ENCODE results near the gene DNTT.

DNTT gene

DNA sequence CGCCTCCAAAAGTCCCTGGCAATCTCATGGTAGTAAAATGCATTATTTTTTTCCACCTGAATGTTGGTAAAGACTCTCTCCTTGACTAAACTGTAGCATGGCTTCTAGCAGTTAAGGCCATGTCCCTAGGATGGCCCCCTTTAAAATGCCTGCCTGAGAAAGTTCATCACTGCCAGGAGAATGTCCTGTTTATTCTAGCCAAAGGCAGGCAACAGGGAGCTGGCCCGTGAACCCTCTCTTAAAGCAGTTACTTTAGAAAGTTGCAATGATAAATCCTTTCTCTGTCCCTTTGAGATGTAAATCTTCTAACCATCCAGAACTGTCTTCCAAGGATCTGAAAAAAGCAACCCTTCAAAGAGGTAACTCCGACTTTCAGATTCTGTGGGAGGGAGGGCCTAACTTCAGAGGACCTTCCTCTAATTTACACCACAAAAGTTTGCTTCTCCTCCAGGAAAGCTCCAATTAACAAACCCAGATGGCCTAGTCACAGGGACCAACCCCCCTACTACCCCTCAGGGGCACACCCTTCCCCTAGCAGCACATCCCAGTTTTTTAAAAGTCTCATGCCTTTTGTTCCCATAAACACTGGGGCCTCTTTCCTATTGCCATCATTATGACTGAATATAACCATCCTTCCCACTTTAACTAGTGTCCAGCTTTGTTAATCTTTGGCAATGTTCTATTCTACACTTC lies 5.5 kb downstream of the DNTT start:
- no peak for DNase-seq (ENCODE audit: low read depth)

DNA sequence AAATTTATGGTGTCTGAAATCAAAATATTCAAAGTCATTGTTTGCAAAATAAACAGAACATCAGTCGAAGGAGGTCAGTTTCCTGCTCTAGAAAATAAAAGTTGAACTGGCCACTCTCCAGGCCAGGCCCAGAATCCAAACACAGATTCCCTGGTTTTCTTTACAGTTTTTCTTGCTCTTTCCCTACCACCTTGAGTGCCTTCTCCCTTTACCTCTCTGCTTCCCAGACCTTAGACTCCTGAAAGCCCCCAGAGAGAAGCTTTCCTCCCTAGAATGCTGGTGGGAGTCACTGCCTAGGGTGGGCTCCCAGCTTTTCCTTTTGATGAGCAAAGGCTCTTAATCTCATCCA lies 6.1 kb downstream of the DNTT start:
- no peak for DNase-seq (ENCODE audit: low read depth)

DNA sequence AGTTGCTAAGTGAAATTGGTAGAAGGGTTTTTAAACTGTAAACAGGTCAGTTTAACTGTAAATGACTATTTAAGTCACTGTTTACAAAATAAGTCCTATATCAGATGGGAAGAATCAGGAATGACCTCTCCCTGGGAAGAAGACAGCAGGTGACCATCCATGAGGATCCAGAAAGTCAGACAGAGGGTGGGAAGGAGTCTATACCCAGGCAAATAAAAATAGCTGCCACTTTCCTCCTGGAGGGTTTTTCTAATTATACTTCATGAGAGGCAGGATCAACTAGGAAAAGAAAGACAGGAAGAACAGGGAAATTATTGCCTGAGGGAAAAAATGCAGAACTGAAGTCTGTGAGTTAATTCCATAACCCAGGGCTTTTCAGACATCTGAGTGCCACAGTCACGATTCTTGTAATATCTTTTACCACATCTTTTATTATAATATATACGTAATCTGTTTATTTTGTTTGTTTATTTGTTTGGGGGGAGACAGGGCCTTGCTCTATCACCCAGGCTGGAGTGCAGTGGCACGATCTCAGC lies 7.0 kb downstream of the DNTT start:
- no peak for DNase-seq (ENCODE audit: low read depth)

DNA sequence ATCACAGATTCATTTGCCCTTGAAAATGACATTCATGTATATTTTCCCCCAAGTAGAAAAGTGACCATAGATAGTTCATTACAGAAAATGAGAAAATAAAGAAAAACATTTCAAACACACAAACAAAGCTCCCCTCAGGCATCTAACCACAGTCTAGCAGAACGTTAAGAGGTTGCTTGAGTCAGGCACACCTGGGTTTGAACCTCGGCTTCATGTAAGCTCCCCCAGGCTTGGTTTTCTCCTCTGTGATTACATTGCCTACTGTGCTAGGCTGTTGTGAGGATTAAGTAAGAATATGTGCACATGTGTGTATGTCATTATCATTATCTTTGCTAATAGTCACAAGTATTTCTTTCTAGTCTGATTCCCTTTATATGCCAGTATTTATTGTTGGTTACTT lies 9.1 kb downstream of the DNTT start:
- no peak for DNase-seq (ENCODE audit: low read depth)

DNA sequence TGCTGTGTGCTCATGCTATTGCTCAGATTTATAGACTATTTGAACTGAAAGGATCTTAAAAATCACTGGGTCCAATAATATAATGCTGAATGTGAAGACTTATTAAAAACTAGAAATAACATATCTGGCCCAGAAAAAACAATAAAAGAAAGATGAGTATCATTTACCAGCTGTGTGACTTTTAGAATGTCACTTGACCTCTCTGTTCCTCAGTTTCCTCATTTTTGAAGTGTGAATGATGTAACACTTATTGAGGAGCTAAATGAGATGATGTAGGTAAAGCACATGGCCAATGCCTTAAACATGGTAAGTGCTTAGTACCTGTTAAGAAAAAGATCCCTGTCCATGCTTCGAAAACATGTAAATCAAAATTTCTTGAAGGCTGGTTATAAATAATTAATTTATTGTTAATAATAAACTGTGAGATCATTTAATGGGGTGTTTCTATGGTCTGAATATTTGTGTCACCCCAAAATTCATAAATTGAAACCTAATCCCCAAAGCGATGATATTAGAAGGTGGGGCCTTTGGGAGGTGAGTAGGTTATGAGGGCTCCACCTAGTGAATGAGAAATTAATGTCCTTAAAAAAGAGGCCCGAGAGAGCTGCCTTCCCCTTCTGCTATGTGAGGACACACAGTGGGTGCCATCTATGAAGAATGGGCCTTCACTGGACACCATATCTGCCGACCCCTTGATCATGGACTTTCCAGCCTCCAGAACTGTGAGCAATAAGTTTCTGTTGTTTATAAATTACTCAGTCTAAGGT lies 13.0 kb downstream of the DNTT start:
- DNase-seq (ENCODE audit: low read depth), result no peak

DNA sequence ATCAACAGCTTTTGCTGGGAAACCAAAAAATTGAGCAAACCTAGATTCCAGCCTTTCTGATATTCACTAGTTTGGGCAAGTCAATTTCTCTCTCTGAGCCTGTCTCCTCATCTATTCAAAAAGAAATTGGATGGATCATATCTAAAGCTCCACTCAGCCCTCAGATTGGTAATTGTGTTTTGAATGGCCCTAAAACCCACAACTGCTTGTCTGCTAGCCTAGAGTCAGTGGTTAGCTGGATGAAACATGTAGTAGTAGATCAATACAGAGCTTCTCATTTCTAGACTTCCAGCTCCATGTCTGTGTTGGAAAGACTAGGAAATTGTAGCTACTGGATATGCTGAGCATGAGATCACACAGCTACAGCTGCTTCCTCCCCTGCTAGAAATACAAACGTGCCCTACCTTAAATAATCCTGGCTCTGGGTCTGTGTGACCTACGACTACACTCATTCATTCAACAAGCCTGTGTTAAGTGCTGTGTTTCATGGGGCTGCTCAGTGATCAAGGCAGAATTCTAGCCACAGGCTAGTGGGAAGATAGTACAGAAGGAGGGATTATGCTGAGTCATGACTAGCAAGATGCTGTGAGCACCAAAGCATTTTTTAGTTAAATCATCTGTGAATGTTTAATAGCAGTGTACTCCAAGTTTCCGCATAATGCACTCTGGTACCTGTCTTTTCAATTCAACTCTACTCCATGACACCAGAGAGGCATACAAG lies 15.7 kb downstream of the DNTT start:
- DNase-seq (ENCODE audit: low read depth), result no peak

DNA sequence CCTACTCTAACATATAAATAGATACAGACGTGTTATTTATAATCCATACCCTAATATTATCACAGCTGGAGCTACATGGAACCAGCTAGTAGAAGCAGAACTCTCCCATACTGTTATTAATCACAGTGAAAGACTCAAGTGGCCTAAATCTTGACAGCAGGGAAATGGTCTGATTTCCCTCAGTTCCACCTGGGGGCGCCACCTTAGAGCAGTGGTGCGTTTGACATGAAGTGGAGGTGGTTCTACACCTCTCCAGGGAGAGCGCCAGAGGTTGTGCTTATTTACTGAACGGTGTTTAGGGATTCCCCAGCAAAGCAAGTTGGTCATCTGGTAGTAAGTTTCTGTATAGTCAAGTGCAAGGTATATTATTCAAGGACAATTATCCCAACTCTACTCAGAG lies 17.6 kb downstream of the DNTT start:
- no peak for DNase-seq (ENCODE audit: low read depth)

DNA sequence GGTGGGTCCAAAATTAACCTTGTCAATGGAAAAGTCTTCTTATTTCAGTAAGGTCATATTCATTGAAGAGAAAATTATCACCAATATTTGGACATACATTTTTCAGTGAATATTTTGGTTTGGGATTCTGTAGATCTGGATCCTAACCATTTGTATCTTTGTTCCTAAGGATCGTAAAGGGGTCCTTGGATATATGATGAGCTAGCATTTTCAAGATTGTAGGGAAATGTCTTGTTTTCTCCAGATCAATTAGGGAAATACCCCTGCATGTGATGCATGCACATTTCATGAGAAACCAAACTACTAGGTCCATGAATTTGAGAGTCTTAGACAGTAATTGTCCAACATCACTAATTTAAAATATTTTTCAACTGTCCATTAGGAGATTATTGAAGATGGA lies 18.0 kb downstream of the DNTT start:
- no peak for DNase-seq (ENCODE audit: low read depth)

DNA sequence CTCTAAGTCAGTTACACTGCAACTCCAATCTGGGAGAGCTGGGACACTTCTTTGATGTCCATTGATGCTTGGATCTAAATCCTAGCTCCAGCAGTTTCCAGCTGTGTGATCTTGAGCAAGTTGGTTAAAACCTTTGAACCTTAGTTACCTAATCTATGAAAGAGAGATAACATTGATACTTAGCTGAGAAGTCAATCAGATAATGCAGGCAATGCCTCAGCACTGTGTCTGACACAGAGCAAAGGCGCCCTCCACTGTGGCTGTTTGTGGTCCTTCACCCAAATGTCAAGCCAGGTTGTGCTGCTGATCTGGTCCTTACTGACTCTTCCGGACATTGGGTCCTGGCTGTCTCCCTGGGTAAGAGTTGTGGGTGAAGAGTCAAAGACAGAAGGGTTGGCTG lies 20.2 kb downstream of the DNTT start:
- no peak for DNase-seq (ENCODE audit: low read depth)

DNA sequence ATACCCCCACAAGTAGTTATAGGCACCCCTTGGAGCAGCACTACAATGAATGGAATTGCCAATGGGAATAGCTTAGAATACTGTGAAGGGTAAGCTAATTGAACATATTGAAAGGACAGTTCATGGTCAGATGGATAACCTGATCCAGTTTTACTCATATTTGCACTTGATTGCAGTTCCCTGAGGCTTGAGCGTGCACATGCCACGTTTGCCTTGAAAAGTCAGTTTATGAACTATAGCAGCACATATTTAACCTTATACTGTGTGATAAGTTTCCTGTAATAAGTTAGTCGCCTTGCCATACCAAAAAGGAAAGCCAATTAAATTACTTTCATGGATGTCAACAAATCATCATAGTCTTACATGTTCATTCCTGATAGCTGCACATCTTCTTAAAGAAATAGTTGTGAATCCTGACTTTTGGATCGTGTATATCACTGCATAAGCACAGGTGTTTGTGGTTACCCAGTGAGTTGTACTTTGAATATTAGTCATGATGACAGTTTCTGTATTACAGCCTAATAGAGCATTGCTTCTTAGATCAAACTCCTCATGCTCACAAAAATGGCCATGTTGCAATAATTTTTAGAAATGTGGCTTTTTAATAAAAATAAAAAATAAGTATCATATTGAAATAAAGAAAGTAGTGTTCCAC lies 21.6 kb downstream of the DNTT start:
- DNase-seq (ENCODE audit: low read depth), result no peak

DNA sequence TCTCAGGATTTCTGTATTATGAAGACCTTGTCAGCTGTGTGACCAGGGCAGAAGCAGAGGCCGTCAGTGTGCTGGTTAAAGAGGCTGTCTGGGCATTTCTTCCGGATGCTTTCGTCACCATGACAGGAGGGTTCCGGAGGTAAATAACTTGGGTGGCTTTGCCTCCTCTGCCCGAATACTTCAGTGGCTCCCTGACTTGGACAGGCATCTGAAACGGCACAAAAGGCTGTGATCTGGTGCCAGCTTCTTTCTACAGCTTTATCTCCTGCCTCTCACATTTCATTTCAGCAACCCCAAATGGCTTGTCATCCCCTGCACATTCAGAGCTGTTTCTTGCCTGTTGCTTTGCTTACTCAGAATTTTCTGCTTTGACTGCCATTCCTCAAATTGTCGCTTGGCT lies 23.2 kb downstream of the DNTT start:
- no peak for DNase-seq (ENCODE audit: low read depth)

DNA sequence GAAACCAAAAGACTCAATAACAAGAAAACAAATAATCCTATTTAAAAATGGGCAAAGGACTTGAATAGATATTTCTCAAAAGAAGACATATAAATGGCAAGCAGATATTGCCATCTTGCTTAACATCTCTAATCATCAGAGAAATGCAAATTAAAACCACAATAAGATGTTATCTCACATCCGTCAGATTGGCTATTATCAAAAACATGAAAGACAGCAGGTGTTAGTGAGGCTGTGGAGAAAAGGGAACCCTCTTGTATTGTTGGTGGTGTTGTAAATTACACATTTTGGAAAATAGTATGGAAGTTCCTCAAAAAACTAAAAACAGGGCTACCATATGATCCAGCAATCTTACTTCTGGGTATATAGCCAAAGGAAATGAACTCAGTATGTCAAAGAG lies 28.9 kb downstream of the DNTT start:
- no peak for DNase-seq (ENCODE audit: low read depth)

DNA sequence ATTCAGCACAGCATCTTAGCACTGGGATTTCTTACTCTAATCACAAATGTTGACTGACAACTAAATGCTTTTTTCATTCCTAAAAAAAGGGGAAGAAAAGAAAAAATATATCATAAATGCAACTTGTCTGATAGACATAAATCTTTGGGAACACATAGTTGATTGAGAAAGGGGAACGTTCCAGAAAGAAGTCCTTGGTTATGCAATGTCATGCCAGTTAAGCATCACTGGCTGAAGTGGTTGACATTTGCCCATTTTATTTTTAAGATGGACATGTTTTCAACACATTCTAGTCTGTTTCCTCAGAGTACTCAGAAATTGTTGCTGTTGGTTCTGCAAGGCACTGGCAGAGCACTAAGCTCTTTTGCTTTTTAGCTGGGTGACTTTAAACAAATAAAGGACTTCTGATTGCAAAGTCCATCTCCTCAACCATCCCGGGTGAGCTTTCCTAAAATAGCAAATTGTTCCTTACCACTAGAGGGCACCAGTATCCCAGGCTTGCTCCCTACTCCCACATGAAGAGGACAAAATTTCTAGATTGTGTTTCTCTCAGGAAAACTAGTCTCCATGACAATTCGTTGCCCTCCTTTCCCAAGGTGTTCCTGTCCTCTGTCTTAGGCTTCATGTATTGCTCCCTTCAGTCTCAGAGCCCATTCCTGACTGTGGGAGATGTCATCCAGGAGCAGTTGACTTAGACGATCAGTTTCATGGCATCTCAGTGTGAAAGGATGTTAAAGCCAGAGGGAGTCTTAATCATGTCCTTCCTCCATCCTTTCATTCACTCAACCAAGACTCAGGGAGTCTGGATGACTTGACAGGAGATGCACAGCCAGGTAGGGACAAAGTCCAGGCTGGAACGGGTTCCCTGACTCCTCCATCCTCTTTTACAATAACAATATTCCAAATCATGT lies 30.6 kb downstream of the DNTT start:
- no peak for DNase-seq (ENCODE audit: low read depth)

DNA sequence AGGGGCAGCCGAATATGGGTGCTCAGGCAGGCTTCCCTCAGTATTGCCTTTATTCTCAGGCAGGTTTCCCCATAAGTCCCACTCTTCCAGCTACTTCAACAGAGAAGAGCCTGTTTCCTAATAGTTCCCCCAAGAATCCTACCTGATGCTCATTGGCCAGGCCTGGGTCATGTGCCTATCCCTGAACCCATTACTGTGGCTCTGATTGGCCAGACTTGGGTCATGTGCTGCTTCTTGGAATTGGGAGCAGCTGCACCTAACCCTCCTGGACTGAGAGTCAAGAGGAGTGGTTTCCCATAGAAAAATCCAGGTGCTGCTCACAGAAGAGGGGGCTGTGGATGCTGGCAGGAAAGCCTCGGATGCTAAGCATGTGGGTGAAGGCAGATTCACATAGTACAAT lies 32.9 kb downstream of the DNTT start:
- no peak for DNase-seq (ENCODE audit: low read depth)

DNA sequence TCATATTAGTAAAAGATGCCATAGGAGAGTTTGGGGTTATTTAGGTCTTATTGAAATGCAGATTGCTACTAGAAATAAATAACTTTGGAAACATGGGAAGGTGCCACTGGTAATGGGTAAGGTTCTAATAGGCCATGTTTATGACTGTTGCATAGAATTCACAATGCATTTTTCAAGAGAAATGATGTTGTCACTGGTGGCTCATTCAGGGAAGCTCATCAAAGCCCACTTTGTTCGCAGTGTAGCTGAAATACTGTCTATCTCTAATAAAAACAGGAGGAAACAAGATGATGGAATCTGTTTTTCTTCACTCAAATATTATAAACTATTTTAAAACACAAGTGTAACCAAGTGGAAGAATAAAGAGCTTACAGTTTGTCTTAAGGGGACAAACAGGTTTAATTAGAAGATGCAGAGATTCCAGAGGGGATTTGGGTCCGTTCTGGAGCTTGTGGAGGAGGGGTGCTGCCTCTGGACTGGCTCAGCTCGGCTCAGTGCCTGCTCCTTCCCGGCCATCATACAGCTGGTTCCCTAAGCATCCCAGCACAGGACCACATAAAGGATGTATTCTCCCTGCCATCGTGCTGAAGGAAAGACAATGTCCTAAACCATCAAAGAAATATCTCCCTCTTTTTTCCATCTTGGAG lies 34.2 kb downstream of the DNTT start:
- DNase-seq (ENCODE audit: low read depth), result no peak

DNA sequence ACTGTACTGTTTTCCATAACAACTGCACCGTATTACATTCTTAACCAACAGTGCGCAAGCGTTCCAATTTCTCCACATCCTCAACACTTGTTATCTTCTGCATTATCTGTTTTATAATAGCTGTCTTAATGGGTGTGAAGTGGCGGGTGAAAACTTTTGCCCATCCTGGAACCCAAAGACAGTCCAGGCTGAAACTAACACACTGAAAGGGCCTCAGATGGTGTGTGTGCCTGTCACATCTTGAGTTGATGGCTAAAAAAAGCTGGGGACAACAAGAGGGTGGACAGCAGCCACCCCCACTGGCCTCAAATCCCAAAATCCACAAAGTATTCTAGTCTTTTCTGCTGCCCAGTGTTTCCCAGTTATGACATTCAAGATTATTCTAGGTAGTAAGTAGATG lies 35.1 kb downstream of the DNTT start:
- DNase-seq (ENCODE audit: low read depth), result no peak

DNA sequence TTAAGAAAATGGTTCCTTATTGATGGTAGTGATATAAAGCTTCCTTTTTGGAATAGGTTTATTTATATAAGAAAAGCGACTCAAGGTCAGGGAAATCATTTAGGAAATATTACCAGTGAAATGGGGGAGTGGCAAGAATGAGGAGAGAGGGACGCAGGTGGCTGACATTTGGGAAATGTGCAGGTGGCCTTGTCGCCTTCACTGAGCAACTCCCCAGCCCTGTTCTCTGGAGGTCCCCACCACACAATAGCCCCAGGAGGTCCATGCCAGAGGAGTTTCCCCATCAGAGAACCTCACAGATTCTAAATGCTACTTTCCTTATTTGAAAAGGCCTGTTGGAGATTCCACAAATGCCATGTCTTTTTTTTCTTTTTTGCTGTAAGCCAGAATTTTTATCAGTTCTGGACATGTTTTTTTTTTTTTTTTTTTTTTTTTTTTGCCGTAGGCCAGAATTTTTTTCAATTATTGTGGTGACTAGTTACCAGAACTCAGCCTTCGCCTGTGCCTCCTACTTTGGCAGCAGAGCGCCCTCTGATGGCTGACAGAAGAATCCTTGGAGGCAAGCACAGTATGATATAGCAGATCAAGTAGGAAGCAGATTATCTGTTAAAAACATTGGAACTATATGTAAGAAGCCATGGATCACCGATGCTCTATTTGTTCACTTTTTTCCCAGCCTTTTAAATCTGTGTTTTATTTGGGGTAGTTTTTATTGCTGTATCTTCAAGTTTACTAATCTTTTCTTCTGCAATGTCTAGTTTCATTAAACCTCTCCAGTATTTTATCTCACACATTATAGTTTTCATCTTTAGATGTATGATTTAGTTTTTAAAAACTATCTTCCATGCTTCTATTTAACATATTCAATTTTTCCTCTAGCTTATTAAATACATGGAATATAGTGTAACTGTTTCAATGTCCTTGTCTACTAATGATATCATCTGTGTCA lies 36.0 kb downstream of the DNTT start:
- DNase-seq (ENCODE audit: low read depth), result no peak

DNA sequence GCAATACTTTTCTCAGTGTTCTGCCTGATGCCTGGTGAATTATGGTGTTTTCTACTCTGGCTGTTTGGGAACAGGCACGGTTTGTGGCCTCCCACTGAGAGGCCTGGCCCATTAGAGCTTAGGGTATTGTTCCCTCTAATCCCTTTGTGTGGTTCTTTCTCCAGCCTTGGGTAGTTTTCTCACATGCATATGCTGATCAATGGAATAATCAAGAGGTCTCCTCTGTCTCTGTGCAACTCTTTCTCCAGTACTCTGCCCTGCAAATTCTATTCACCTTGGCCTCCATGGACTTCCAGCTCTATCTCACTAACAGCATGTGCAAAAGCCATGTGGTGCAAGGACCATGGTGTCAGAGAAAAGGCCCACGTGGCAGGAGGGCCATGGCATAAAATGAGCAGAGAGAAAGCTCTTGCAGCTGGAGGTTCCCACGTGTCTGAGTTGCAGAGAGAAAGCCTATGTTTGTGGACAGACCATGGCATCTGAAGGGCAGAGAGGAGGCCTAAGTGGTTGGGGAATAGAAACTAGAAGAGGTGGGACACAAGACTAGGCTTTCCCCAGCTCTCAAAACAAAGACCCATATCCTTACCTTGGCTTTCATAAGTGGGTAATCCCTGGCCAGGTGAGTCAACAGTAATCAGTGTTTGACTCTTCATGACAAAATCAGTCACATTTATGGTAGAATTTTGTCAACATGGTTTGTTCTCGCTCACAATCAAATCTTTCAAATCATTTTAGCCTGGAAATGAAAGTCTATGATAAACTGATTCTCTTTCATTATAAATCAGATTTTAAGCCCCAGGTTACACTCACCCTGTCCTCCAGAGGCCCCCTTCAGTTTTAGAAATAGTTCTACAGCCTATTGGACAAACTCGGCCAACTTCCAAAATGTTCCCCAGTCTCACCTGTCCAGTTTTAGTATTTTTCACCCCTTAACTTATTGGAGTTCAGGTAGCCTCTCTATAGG lies 37.3 kb downstream of the DNTT start:
- DNase-seq (ENCODE audit: low read depth), result no peak

DNA sequence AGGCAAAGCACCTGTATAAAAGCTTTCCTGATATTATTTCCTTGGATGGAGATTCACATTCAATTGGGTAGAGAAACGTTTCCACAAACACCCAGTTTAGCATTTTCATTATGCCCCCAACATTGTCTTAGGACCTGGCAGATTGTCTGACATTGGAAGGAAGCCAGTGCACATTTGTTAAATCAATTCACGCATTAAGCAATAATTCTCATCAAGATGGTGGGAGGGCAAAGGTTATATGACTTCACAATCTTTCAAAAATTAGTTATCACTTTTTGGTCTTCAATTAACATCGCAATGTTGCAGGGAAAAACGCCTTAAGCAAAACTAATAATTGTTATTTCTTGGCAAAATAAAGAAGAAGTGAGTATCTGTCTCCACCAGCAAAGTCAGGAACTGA lies 38.2 kb downstream of the DNTT start:
- DNase-seq (ENCODE audit: low read depth), result no peak
